HG03103 (cell line): Measurements from ENCODE around the gene FBLN2.

ENCODE experiments used
- ATAC-seq: cut with Tn5 transposase; IDR thresholded peaks from one replicate; pipeline ENCODE4 v1.9.1; 2021; ENCODE audit warnings: low read depth; ENCODE audit not compliant: unreplicated experiment

The FBLN2 gene

GRCh38 chr3:13595485-13595884 is 46.6 kb downstream of the FBLN2 start:
- ATAC-seq: no peak

- no peak for ATAC-seq
Observed at GRCh38 chr3:13596426-13597205, 47.7 kb downstream of the FBLN2 start.

- no peak for ATAC-seq
Observed at GRCh38 chr3:13597661-13598060, 48.7 kb downstream of the FBLN2 start.

- no peak for ATAC-seq
Observed at GRCh38 chr3:13598201-13598600, 49.3 kb downstream of the FBLN2 start.

- ATAC-seq: no peak
Observed at GRCh38 chr3:13598926-13599886, 50.3 kb downstream of the FBLN2 start.

GRCh38 chr3:13599887-13600450 is 51.0 kb downstream of the FBLN2 start:
- no peak for ATAC-seq

GRCh38 chr3:13600950-13601691 is 52.2 kb downstream of the FBLN2 start:
- ATAC-seq: no peak

GRCh38 chr3:13601692-13602080 is 52.8 kb downstream of the FBLN2 start:
- no peak for ATAC-seq

- no peak for ATAC-seq
Observed at GRCh38 chr3:13605555-13605954, 56.6 kb downstream of the FBLN2 start.

- no peak for ATAC-seq
Observed at GRCh38 chr3:13607821-13608597, 59.1 kb downstream of the FBLN2 start.

GRCh38 chr3:13608969-13609725 is 60.2 kb downstream of the FBLN2 start:
- no peak for ATAC-seq

- no peak for ATAC-seq
Observed at GRCh38 chr3:13610006-13610570, 61.2 kb downstream of the FBLN2 start.

- no peak for ATAC-seq
Observed at GRCh38 chr3:13611221-13611620, 62.3 kb downstream of the FBLN2 start.

GRCh38 chr3:13612829-13613228 is 63.9 kb downstream of the FBLN2 start:
- no peak for ATAC-seq

- no peak for ATAC-seq
Observed at GRCh38 chr3:13613343-13614190, 64.6 kb downstream of the FBLN2 start.

GRCh38 chr3:13614607-13615006 is 65.7 kb downstream of the FBLN2 start:
- no peak for ATAC-seq

GRCh38 chr3:13615019-13615528 is 66.1 kb downstream of the FBLN2 start:
- ATAC-seq: no peak

- ATAC-seq: no peak
Observed at GRCh38 chr3:13616359-13616758, 67.4 kb downstream of the FBLN2 start.
